Measurements from ENCODE around the gene PNRC1. TPM values are rescaled to one million over a fixed set of nuclear protein-coding genes. Genes with fewer than 3 reads are reported as not detected.

Gene PNRC1
- total RNA-seq, 1 experiment from 2014 or later = 66.9 TPM

DNA sequence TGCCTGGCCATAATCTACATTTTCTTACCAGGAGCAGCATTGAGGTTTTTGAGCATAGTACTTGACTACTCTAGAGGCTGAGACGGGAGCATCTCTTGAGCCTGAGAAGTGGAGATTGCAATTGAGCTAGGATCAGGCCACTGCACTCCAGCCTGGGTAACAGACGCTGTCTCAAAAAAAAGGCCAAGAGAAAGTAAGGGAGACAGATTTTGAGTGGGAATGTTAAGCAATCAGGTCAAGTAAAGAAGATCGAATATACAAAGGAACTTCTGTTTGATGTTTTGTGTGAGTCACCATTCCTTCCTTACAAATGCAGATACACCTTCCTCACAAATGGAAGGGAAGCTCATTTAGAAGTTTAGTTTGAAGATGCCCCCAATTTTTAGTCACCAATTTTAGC lies 4.4 kb downstream of the PNRC1 start:
- intact Hi-C loops (cut with micrococcal nuclease; ENCODE audit: unreplicated experiment) = loop anchor here (5.0 kb wide), 1 partner anchor 267 kb away; the partner anchor contains the start of gene UBE2J1
- Histone ChIP-seq H3K4me2 (no peak overlapping the region), H3K4me1 (replicated peaks; ENCODE audit: insufficient read depth) (no peaks in the 10 kb centered on the region; the same call in 1 of the 2 replicates), H3K36me3 (ENCODE audit: low read depth) (0 out of 2 replicates have a peak, but pooled peaks cover 9% of the 10 kb centered on the region), H3K27me3 (ENCODE audit: insufficient read depth, low read depth) (no peaks in the 10 kb centered on the region), H3F3A (ENCODE audit: insufficient read depth, low read depth) (0 out of 2 replicates have a peak, but pooled peaks cover under 1% of the 10 kb centered on the region), H3K27ac (no peak overlapping the region), H3K4me3 (no peak overlapping the region), H4K20me1 (ENCODE audit: insufficient read depth) (peaks cover 15% of the 10 kb centered on the region), H2AFZ (no peak overlapping the region), H3K79me2 (ENCODE audit: low read depth) (peaks cover 27% of the 10 kb centered on the region), H3K9me2 (ENCODE audit: insufficient read depth) (no peaks in the 10 kb centered on the region), H3K9me3 (ENCODE audit: insufficient read depth, low read depth) (no peaks in the 10 kb centered on the region)
- ChIA-PET POLR2A (ENCODE audit: unreplicated experiment) (interaction anchor here (0.6 kb wide), 1 partner anchor 60 kb away, joined by 3 read pairs; no protein-coding TSS in a partner anchor), CTCF (no interaction called here)
- no TSS peak for BruUV-seq (replicated peaks)
- DNase-seq = no peak
- TF ChIP-seq EZH2 (IDR thresholded peaks at IDR 0.05; ENCODE audit: low read depth) = no peak
- TF ChIP-seq, protein P1, sequence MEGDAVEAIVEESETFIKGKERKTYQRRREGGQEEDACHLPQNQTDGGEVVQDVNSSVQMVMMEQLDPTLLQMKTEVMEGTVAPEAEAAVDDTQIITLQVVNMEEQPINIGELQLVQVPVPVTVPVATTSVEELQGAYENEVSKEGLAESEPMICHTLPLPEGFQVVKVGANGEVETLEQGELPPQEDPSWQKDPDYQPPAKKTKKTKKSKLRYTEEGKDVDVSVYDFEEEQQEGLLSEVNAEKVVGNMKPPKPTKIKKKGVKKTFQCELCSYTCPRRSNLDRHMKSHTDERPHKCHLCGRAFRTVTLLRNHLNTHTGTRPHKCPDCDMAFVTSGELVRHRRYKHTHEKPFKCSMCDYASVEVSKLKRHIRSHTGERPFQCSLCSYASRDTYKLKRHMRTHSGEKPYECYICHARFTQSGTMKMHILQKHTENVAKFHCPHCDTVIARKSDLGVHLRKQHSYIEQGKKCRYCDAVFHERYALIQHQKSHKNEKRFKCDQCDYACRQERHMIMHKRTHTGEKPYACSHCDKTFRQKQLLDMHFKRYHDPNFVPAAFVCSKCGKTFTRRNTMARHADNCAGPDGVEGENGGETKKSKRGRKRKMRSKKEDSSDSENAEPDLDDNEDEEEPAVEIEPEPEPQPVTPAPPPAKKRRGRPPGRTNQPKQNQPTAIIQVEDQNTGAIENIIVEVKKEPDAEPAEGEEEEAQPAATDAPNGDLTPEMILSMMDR (conservative IDR thresholded peaks at IDR 0.05) = no peak

DNA sequence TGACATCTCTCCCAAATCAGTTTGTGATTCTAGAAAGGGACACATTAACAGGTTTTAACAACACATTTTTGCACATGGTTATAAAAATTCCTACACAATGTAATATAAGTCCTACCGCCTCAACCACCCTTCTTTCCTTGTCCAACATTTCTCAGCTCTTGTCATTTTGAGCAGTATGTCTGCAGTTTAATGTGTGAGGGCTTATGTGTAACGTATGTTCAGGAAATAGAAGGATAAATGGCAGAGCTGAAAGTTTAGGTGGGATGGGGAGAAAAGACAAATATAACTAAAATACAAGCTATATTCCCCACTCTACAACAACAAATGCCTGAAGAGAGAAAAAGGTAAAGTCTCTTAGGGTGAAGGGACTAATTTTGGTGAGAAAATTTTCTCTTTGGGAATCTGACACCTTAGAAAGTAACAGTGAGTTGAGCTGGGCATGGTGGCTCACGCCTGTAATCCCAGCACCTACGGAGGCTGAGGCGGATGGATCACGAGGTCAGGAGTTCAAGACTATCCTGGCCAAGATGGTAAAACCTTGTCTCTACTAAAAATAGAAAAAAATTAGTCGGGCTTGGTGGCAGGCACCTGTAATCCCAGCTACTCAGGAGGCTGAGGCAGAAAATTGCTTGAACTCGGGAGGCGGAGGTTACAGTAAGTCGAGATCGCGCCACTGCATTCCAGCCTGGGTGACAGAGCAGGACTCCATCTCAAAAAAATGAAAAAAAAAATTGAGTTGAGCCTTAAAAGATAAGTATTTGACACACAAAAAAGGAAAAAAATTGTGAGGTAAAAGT lies 5.1 kb downstream of the PNRC1 start:
- H2AFZ ChIP-seq = no peak overlapping the region
- POLR2A ChIA-PET (ENCODE audit: unreplicated experiment) = interaction anchor here (0.6 kb wide), 1 partner anchor 59 kb away, joined by 3 read pairs; no protein-coding TSS in a partner anchor
- H3K9me3 ChIP-seq (ENCODE audit: insufficient read depth, low read depth) = no peaks in the 10 kb centered on the region
- H3K4me3 ChIP-seq = no peak overlapping the region
- H3K4me2 ChIP-seq = no peak overlapping the region
- H3K79me2 ChIP-seq (ENCODE audit: low read depth) = peaks cover 27% of the 10 kb centered on the region
- H3F3A ChIP-seq (ENCODE audit: insufficient read depth, low read depth) = no peaks in the 10 kb centered on the region
- 0 out of 2 replicates have a peak, but pooled peaks cover 9% of the 10 kb centered on the region for H3K36me3 ChIP-seq (ENCODE audit: low read depth)
- no TSS peak for BruUV-seq (replicated peaks)
- no peak overlapping the region for H3K27ac ChIP-seq
- H3K9me2 ChIP-seq (ENCODE audit: insufficient read depth) = no peaks in the 10 kb centered on the region
- DNase-seq = no peak
- no peaks in the 10 kb centered on the region for H3K27me3 ChIP-seq (ENCODE audit: insufficient read depth, low read depth)
- intact Hi-C loops (cut with micrococcal nuclease; ENCODE audit: unreplicated experiment) = no loop called here
- no peaks in the 10 kb centered on the region; the same call in 1 of the 2 replicates for H3K4me1 ChIP-seq (replicated peaks; ENCODE audit: insufficient read depth)
- CTCF ChIA-PET = no interaction called here
- H4K20me1 ChIP-seq (ENCODE audit: insufficient read depth) = peaks cover 15% of the 10 kb centered on the region
- TF ChIP-seq, protein P1 (conservative IDR thresholded peaks at IDR 0.05) = no peak
- no peak for TF ChIP-seq EZH2 (IDR thresholded peaks at IDR 0.05; ENCODE audit: low read depth)

DNA sequence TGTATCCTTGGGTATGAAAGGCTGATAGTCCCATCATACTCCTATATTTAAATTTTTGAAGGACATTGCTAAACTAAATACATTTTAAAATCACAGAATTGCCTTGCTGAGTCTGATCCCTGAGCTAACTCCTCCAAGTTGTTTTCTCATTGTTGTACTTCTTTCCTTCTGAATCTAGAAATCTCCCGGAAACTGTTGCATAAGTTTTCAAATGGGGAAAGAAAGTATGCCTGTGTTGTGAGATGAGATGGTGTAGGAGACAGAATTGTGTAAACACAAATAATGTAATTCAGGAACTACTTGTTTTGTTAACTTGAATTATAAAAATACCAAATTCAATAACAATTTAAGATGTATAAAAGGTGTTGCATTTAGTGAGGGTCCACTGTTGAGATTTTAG lies 7.3 kb downstream of the PNRC1 start:
- no TSS peak for BruUV-seq (replicated peaks)
- POLR2A ChIA-PET (ENCODE audit: unreplicated experiment) = no interaction called here
- intact Hi-C loops (cut with micrococcal nuclease; ENCODE audit: unreplicated experiment) = no loop called here

More for the DNA sequence above, 7.3 kb downstream of the PNRC1 start:
- no peak overlapping the region for H3K4me3 ChIP-seq
- no peaks in the 10 kb centered on the region; the same call in 1 of the 2 replicates for H3K4me1 ChIP-seq (replicated peaks; ENCODE audit: insufficient read depth)
- 0 out of 2 replicates have a peak, but pooled peaks cover 9% of the 10 kb centered on the region for H3K36me3 ChIP-seq (ENCODE audit: low read depth)
- no peaks in the 10 kb centered on the region for H3F3A ChIP-seq (ENCODE audit: insufficient read depth, low read depth)
- H4K20me1 ChIP-seq (ENCODE audit: insufficient read depth) = peaks cover 6% of the 10 kb centered on the region; the same call in 1 of the 2 replicates
- H3K79me2 ChIP-seq (ENCODE audit: low read depth) = peaks cover 12% of the 10 kb centered on the region
- no peak overlapping the region for H3K4me2 ChIP-seq
- TF ChIP-seq, protein P1 (conservative IDR thresholded peaks at IDR 0.05) = no peak
- TF ChIP-seq EZH2 (IDR thresholded peaks at IDR 0.05; ENCODE audit: low read depth) = no peak
- H3K9me2 ChIP-seq (ENCODE audit: insufficient read depth) = no peaks in the 10 kb centered on the region
- CTCF ChIA-PET = no interaction called here
- H3K9me3 ChIP-seq (ENCODE audit: insufficient read depth, low read depth) = no peaks in the 10 kb centered on the region
- no peak for DNase-seq
- no peak overlapping the region for H3K27ac ChIP-seq
- H2AFZ ChIP-seq = no peak overlapping the region
- no peaks in the 10 kb centered on the region for H3K27me3 ChIP-seq (ENCODE audit: insufficient read depth, low read depth)

All from PC-9 (cell line).